GM19351 (cell line): ENCODE measurements around the gene XXYLT1.

Experiments used
- ATAC-seq: cut with Tn5 transposase; IDR thresholded peaks from one replicate; pipeline ENCODE4 v1.9.1; 2021; ENCODE audit warnings: mild to moderate bottlenecking, moderate library complexity; ENCODE audit not compliant: unreplicated experiment

The XXYLT1 gene

GRCh38 chr3:195251336-195252065, 19.5 kb downstream of the XXYLT1 start:
- ATAC-seq = no peak

- ATAC-seq = peak; percentile 48
Measured at GRCh38 chr3:195250473-195251251, 20.3 kb downstream of the XXYLT1 start.

GRCh38 chr3:195249858-195250464, 21.0 kb downstream of the XXYLT1 start:
- ATAC-seq = no peak

- no peak for ATAC-seq
Measured at GRCh38 chr3:195249057-195249770, 21.7 kb downstream of the XXYLT1 start.

DNA sequence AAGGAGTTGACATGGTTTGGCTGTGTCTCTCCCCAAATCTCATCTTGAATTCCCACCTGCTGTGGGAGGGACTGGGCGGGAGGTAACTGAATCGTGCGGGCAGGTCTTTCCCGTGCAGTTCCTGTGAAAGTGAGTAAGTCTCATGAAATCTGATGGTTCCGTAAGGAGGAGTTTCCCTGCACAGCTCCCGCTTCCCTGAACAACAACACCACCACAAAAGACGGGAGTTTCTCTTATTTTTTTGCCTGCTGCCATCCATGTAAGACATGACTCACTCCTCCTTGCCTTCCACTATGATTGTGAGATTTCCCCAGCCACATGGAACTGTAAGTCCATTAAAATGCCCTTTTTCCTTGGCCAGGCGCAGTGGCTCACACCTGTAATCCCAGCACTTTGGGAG, 22.7 kb downstream of the XXYLT1 start:
- ATAC-seq = no peak

DNA sequence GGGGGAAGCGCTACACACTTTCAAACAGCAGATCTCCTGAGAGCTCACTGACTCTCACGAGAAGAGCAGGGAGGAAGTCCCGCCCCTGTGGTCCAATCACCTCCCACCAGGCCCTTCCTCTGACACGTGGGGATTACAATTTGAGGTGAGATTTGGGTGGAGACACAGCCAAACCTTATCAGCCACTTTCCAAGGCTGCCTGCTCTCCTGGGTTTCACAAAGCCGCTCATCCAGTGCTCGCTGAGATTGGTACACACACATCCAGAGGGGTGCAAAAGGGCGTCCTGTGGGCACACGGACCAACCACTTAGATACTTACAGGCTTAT, 23.1 kb downstream of the XXYLT1 start:
- no peak for ATAC-seq

- ATAC-seq = no peak
Measured at GRCh38 chr3:195247086-195247862, 23.7 kb downstream of the XXYLT1 start.

DNA sequence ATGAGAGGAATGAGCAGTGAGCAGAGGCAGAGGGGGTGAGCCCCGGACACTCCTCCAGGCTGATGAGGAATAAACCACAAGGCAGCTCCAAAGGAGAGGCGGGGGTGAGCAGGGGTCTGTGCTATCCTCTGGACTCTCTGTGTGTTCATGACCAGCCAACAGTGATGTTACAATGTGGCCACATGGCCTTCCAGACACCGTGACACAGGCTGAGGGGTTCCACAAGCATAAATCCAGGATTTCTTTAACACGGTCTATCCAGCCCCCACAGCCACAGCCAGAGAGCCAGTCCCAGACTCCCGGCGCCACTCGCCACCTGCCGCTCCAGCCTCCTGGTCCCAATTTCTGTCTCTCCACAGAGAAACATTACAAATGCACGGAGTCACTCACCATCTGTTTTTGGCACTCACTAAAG, 24.4 kb downstream of the XXYLT1 start:
- no peak for ATAC-seq

DNA sequence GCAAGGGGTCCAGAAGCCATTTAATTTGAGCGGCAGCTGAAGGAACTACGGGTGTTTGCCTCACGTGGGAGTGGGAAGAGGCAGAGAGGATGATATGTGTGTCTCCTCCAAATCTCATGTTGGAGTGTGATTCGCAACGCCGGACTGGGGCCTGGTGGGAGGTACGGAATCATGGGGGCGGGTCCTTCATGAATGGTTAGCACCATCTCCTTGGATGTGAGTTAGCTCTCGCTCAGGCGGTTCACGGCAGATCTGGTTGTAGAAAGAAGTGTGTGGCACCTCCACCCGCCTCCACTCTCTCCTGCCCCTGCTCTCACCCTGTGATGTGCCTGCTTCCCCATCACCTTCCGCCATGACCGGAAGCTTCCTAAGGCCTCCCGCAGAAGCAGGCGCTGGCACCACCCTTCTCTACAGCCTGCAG, 25.4 kb downstream of the XXYLT1 start:
- ATAC-seq = no peak

- no peak for ATAC-seq
Measured at GRCh38 chr3:195241592-195242355, 29.2 kb downstream of the XXYLT1 start.

DNA sequence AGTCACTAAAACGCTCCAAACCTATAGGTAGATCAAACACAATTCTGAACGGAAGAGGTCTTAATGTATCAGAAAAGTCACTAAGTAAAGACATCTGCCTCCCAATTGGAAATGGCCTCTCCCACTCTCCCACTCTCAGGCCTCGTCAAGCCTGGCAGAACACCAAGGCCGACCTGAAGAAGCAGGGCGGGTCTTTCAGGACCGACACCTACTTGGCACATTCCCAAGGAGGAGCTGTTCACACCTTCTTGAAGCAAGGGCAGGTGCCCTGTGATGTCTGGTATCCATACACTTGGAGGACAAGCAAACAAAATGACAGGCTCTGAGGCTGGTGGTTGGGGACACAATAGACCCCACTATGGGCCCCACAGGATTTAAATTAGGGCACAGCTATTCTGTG, 30.0 kb downstream of the XXYLT1 start:
- ATAC-seq = no peak

DNA sequence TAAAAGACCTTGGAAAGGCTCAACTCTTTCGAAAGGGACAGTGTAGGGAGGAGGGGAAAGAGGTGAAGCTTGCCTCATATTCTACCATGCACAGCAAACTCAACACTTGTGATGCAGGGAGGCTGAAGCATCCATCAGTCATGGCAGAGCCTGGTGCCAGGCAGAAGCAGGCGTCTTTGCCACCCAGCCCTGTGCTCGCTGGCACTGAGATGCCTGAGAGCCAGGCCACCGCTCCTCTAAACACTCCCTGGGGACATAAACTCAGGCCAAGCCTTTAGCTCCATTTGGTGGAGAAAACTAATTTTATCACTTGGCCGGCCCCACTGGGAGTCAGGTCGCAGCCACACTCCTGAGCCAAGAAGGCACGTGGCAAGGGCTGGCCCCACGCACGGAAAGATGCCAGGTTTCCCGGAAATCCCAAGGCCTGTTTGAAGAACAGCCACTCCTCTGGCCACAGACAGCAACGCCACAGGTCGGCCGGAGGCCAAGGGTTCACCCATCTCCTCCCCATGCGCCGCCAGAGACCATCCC, 30.7 kb downstream of the XXYLT1 start:
- no peak for ATAC-seq

GRCh38 chr3:195239121-195239520, 31.8 kb downstream of the XXYLT1 start:
- ATAC-seq = no peak

DNA sequence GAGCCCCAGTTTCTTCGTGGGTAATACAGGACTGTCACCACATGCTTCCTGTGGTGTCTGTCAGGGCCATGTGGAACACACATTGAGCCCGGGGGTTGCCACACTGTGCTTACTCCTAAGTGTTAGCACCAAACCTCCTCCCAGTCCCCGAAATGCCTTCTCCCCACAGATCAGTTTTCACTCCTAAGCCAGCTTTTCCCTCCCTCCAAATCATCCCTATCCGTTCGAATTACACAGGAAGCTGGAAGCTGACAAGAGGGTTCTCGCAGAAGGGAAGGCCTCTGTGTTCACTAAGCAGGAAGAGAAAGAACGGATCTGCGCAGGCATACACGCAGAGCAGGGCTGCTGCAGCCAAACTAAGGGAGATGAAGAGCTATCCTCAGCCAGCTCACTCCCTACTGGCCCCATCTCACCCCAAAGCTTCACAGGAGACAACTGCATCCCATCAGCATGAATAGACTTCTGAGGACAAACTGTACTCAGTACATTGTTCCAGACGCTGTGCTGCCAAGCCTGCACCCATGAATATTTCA, 32.3 kb downstream of the XXYLT1 start:
- no peak for ATAC-seq

GRCh38 chr3:195238081-195238571, 32.8 kb downstream of the XXYLT1 start:
- ATAC-seq = no peak

DNA sequence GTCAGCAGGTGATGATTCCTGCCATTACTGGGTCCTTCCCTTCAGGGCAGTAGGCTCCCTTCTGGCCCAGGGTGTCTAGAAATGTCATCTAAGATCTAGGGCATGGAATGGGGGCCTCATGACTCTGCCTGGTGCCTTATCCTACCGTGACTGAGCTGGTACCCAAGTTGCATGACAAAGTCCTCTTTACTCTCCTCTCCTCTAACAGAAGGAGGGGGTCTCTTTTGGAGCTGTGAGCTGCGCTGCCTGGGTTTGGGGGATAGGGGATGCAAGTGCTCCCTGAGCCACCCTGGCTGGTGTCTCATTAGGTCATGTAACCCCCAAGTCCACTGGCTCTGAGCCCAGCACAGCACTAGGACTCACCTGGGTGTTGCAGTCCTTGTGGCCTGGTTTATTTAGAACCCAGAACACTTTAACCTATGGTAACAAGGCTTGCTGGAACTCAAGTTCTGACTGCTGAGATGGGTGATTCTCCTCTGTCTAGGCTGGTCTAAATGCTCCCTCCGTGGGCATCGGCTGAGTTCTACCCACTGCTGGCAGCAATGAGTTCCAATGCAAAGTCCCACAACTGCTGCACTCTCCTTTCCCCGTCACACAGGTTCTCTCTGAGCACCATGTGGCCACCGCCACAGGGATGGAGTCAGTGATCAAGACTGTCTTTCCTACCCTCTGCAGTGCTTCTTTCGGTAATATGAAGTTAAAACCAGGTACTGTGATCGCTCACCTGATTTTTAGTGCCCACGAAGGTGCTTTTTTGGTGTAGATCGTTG, 34.0 kb downstream of the XXYLT1 start:
- no peak for ATAC-seq

GRCh38 chr3:195236076-195236798, 34.7 kb downstream of the XXYLT1 start:
- no peak for ATAC-seq

- no peak for ATAC-seq
Measured at GRCh38 chr3:195230244-195230643, 40.7 kb downstream of the XXYLT1 start.
